Neural cell (in vitro differentiated cells): ENCODE data around the gene NT5DC3.

Experiments
- CTCF ChIP-seq: fragments of 450-650 bp; IDR thresholded peaks from 2 replicates; pipeline ENCODE4 v1.5.1; 2014; ENCODE audit warnings: antibody characterized with exemption, mild to moderate bottlenecking, moderate library complexity; ENCODE audit not compliant: poor library complexity, severe bottlenecking
- EP300 ChIP-seq: fragments of 450-650 bp; conservative IDR thresholded peaks from 2 replicates; pipeline ENCODE4 v1.6.1; 2014; ENCODE audit warnings: antibody characterized with exemption, mild to moderate bottlenecking, moderate library complexity; ENCODE audit not compliant: poor library complexity, severe bottlenecking
- POLR2AphosphoS5 ChIP-seq: IDR thresholded peaks from 2 replicates; pipeline ENCODE4 v1.6.1; 2012
- SMC3 ChIP-seq: fragments of 450-650 bp; conservative IDR thresholded peaks from 2 replicates; pipeline ENCODE4 v1.6.1; 2014; ENCODE audit warnings: antibody characterized with exemption, mild to moderate bottlenecking, moderate library complexity; ENCODE audit not compliant: poor library complexity

- no peak for TF ChIP-seq CTCF
- no peak for TF ChIP-seq POLR2AphosphoS5
- no peak for TF ChIP-seq EP300
- no peak for TF ChIP-seq SMC3
Measured at GRCh38 chr12:103772367-103773108, 68.5 kb downstream of the NT5DC3 start.
